ENCODE data around the gene TSC22D3. TPM values are rescaled to one million over a fixed set of nuclear protein-coding genes. Genes with fewer than 3 reads are reported as not detected.

Gene TSC22D3
- total RNA-seq, 1 donor from 2014 or later, result 212 TPM

- Mint-ChIP-seq H3K4me3 (ENCODE audit: unreplicated experiment) (no peak overlapping the region), H3K27me3 (ENCODE audit: unreplicated experiment) (peaks cover 10% of the 10 kb centered on the region), H3K36me3 (ENCODE audit: unreplicated experiment) (no peaks in the 10 kb centered on the region), H3K9me3 (ENCODE audit: unreplicated experiment) (peaks cover 13% of the 10 kb centered on the region), H3K4me1 (ENCODE audit: unreplicated experiment) (no peaks in the 10 kb centered on the region), H3K27ac (ENCODE audit: unreplicated experiment) (no peak overlapping the region)
- DNase-seq (ENCODE audit: extremely low spot score, unreplicated experiment), result no peak
- no peak for TF ChIP-seq CTCF (IDR thresholded peaks at IDR 0.05)
These were observed 29.6 kb upstream of the TSC22D3 start for GRCh38 chrX:107805179-107805578.

- no peak overlapping the region for H3K4me3 Mint-ChIP-seq (ENCODE audit: unreplicated experiment)
- no peak overlapping the region for H3K27ac Mint-ChIP-seq (ENCODE audit: unreplicated experiment)
- no peak for TF ChIP-seq CTCF (IDR thresholded peaks at IDR 0.05)
- no peaks in the 10 kb centered on the region for H3K36me3 Mint-ChIP-seq (ENCODE audit: unreplicated experiment)
- H3K9me3 Mint-ChIP-seq (ENCODE audit: unreplicated experiment), result peaks cover 13% of the 10 kb centered on the region
- no peak for DNase-seq (ENCODE audit: extremely low spot score, unreplicated experiment)
- H3K4me1 Mint-ChIP-seq (ENCODE audit: unreplicated experiment), result no peaks in the 10 kb centered on the region
- H3K27me3 Mint-ChIP-seq (ENCODE audit: unreplicated experiment), result peaks cover 11% of the 10 kb centered on the region
These were observed 28.8 kb upstream of the TSC22D3 start for GRCh38 chrX:107804427-107804826.

GRCh38 chrX:107787827-107788226 is 12.2 kb upstream of the TSC22D3 start:
- no peak for DNase-seq (ENCODE audit: extremely low spot score, unreplicated experiment)

GRCh38 chrX:107780525-107780924 is 4.9 kb upstream of the TSC22D3 start:
- DNase-seq (ENCODE audit: extremely low spot score, unreplicated experiment), result no peak
- Mint-ChIP-seq H3K4me3 (ENCODE audit: unreplicated experiment) (no peak overlapping the region), H3K9me3 (ENCODE audit: unreplicated experiment) (no peaks in the 10 kb centered on the region), H3K36me3 (ENCODE audit: unreplicated experiment) (no peaks in the 10 kb centered on the region), H3K27ac (ENCODE audit: unreplicated experiment) (no peak overlapping the region), H3K4me1 (ENCODE audit: unreplicated experiment) (peaks cover 9% of the 10 kb centered on the region), H3K27me3 (ENCODE audit: unreplicated experiment) (peaks cover 3% of the 10 kb centered on the region)
- no peak for TF ChIP-seq CTCF (IDR thresholded peaks at IDR 0.05)

More at GRCh38 chrX:107787827-107788226, 12.2 kb upstream of the TSC22D3 start:
- no peaks in the 10 kb centered on the region for H3K4me1 Mint-ChIP-seq (ENCODE audit: unreplicated experiment)
- peaks cover 19% of the 10 kb centered on the region for H3K27me3 Mint-ChIP-seq (ENCODE audit: unreplicated experiment)
- H3K36me3 Mint-ChIP-seq (ENCODE audit: unreplicated experiment), result no peaks in the 10 kb centered on the region
- H3K9me3 Mint-ChIP-seq (ENCODE audit: unreplicated experiment), result no peaks in the 10 kb centered on the region
- H3K4me3 Mint-ChIP-seq (ENCODE audit: unreplicated experiment), result no peak overlapping the region
- H3K27ac Mint-ChIP-seq (ENCODE audit: unreplicated experiment), result no peak overlapping the region
- TF ChIP-seq CTCF (IDR thresholded peaks at IDR 0.05), result no peak

- peak within 1 kb of the TSS; percentile 91 for H3K27ac Mint-ChIP-seq (ENCODE audit: unreplicated experiment)
- H3K36me3 Mint-ChIP-seq (ENCODE audit: unreplicated experiment), result no peaks in the 10 kb centered on the region
- peak; percentile 1 for TF ChIP-seq CTCF (IDR thresholded peaks at IDR 0.05)
- H3K4me3 Mint-ChIP-seq (ENCODE audit: unreplicated experiment), result peak within 1 kb of the TSS; percentile 82
- no peaks in the 10 kb centered on the region for H3K9me3 Mint-ChIP-seq (ENCODE audit: unreplicated experiment)
- H3K4me1 Mint-ChIP-seq (ENCODE audit: unreplicated experiment), result peaks cover 16% of the 10 kb centered on the region
- no peak for DNase-seq (ENCODE audit: extremely low spot score, unreplicated experiment)
- H3K27me3 Mint-ChIP-seq (ENCODE audit: unreplicated experiment), result peaks cover 2% of the 10 kb centered on the region
These were observed 1.9 kb upstream of the TSC22D3 start, which contains the start of gene NCBP2L for GRCh38 chrX:107777536-107777832. NCBP2L (plus strand) TSS chrX:107777733; CDS start chrX:107794221, 16,488 bp downstream.

All from osteocyte (in vitro differentiated cells).